SK-N-SH treated with all-trans-retinoic acid at 6 μM for 48 hours (cell line): ENCODE results near the gene LPCAT3.

Source experiments
- CREB5 ChIP-seq: fragments of 250-450 bp; sonication (Bioruptor Pico); IDR thresholded peaks from 2 replicates; pipeline ENCODE4 v1.5.1; 2020; ENCODE audit warnings: low read depth, mild to moderate bottlenecking, moderate library complexity
- PATZ1 ChIP-seq: fragments of 250-450 bp; sonication (Bioruptor Pico); IDR thresholded peaks from 2 replicates; pipeline ENCODE4 v1.8.0; 2020; ENCODE audit warnings: mild to moderate bottlenecking, moderate library complexity, borderline replicate concordance
- PPARA ChIP-seq: fragments of 250-450 bp; sonication (Bioruptor Pico); IDR thresholded peaks from 2 replicates; pipeline ENCODE4 v1.5.0; 2020; ENCODE audit warnings: mild to moderate bottlenecking, borderline replicate concordance
- RARB ChIP-seq: fragments of 250-450 bp; sonication (Bioruptor Pico); IDR thresholded peaks from 2 replicates; pipeline ENCODE4 v1.8.0; 2021; ENCODE audit warnings: mild to moderate bottlenecking, moderate library complexity
- ZC3H10 ChIP-seq: fragments of 250-450 bp; sonication (Bioruptor Pico); IDR thresholded peaks from 2 replicates; pipeline ENCODE4 v1.5.1; 2021; ENCODE audit warnings: mild to moderate bottlenecking, moderate library complexity
- ZFP3 ChIP-seq: fragments of 250-450 bp; sonication (Bioruptor Pico); IDR thresholded peaks from 2 replicates; pipeline ENCODE4 v1.5.0; 2020; ENCODE audit warnings: mild to moderate bottlenecking, moderate library complexity
- ZNF565 ChIP-seq: fragments of 450-650 bp; formaldehyde crosslinking; conservative IDR thresholded peaks from 2 replicates; pipeline ENCODE4 v1.5.0; 2020; ENCODE audit warnings: low read depth, mild to moderate bottlenecking, moderate library complexity
- ZNF8 ChIP-seq: fragments of 450-650 bp; formaldehyde crosslinking; IDR thresholded peaks from 2 replicates; pipeline ENCODE4 v1.5.0; 2020; ENCODE audit warnings: mild to moderate bottlenecking, moderate library complexity

- TF ChIP-seq CREB5 (CRISPR knock-in tag) (no peak), PPARA (CRISPR knock-in tag) (no peak), ZNF565 (CRISPR knock-in tag) (no peak), PATZ1 (CRISPR knock-in tag) (no peak), ZFP3 (no peak), ZC3H10 (CRISPR knock-in tag) (no peak), RARB (no peak), ZNF8 (CRISPR knock-in tag) (no peak)
These were observed 22.2 kb downstream of the LPCAT3 start for GRCh38 chr12:6996040-6996441.
